DND-41 (cell line): ENCODE measurements around the gene SERPINC1.

Source experiments
- CTCF ChIP-seq: IDR thresholded peaks from 2 replicates; pipeline ENCODE4 v1.5.1; 2012; ENCODE audit warnings: borderline replicate concordance, low read length, moderate library complexity, mild to moderate bottlenecking; ENCODE audit not compliant: poor library complexity, severe bottlenecking; ENCODE audit errors: extremely low read depth
- EZH2 ChIP-seq: IDR thresholded peaks from 3 replicates; pipeline ENCODE4 v1.6.1; 2012; ENCODE audit warnings: borderline replicate concordance, low read depth, mild to moderate bottlenecking, moderate library complexity, low read length, inconsistent platforms; ENCODE audit not compliant: severe bottlenecking

GRCh38 chr1:173876732-173877131 lies 40.4 kb downstream of the SERPINC1 start:
- TF ChIP-seq EZH2 (no peak), CTCF (no peak)
